Measurements from ENCODE around the gene FLII. TPM values are rescaled to one million over a fixed set of nuclear protein-coding genes. Genes with fewer than 3 reads are reported as not detected.

FLII gene
- total and polyA plus RNA-seq, 2 donors (not counting 3 experiments of a cell fraction or from before 2014, with no cell fraction given) = 397 to 582 TPM

- FAIRE-seq (no peak), DNase-seq (ENCODE audit: low read depth, low spot score) (no peak)
- H3K27ac ChIP-seq (ENCODE audit: insufficient read depth, low read depth, low read length) = no peak overlapping the region
- H2AFZ ChIP-seq (ENCODE audit: low read depth, low read length) = peak overlapping the region; percentile 63
- H3K9me3 ChIP-seq (replicated peaks; ENCODE audit: control insufficient read depth, insufficient read depth, low read length) = no peaks in the 10 kb centered on the region
- H3K4me3 ChIP-seq (replicated peaks in 1 of 3; ENCODE audit: insufficient read depth in 1 of 3, low read depth in 1 of 3, low read length in 3 of 3) = peak overlapping the region in 1 of 3 experiments; percentile 30
- no peaks in the 10 kb centered on the region for H3K27me3 ChIP-seq (ENCODE audit: control insufficient read depth in 2 of 2, insufficient read depth in 2 of 2, low read length in 2 of 2)
- peaks cover 35% of the 10 kb centered on the region for H3K79me2 ChIP-seq (ENCODE audit: control insufficient read depth, insufficient read depth, low read length)
- ChIA-PET CTCF (interaction anchor here (1.0 to 1.6 kb wide), 3 partner anchors 9 to 24 kb away, joined by 3 to 4 read pairs (median 3); no protein-coding TSS in a partner anchor), POLR2A (interaction anchor here (1.6 kb wide), 1 partner anchor 24 kb away, joined by 4 read pairs; no protein-coding TSS in a partner anchor)
- intact Hi-C loops (cut with micrococcal nuclease) (loop anchor here (1.0 to 2.0 kb wide), 2 partner anchors 37 to 90 kb away; partner anchors contain the start of genes SMCR8 and TOP3A), dilution Hi-C loops (cut with MboI; ENCODE audit: extremely low pct_ligation_motif_present, low sequenced_read_pairs) (no loop called here)
- H3K9ac ChIP-seq (replicated peaks; ENCODE audit: extremely low read depth, insufficient read depth, low read length) = peak overlapping the region; percentile 10
- no peaks in the 10 kb centered on the region for H4K20me1 ChIP-seq (replicated peaks; ENCODE audit: control insufficient read depth, extremely low read depth, insufficient read depth, low read length)
- peak overlapping the region; percentile 30 for H3K4me2 ChIP-seq (ENCODE audit: insufficient read depth, low read length)
- no peaks in the 10 kb centered on the region for H3K36me3 ChIP-seq (ENCODE audit: control insufficient read depth in 2 of 2, extremely low read depth in 1 of 2, insufficient read depth in 2 of 2, low read length in 2 of 2)
- no peaks in the 10 kb centered on the region for H3K9me1 ChIP-seq (replicated peaks; ENCODE audit: control insufficient read depth, extremely low read depth, insufficient read depth, low read length)
- BruUV-seq (replicated peaks) = no TSS peak
- TF ChIP-seq MYC (IDR thresholded peaks at IDR 0.05; ENCODE audit: low read depth, low read length) (no peak), CTCF (IDR thresholded peaks at IDR 0.05; ENCODE audit: extremely low read depth in 1 of 2, insufficient read depth in 1 of 2, low read depth in 1 of 2, low read length in 2 of 2) (no peak), JUN (IDR thresholded peaks at IDR 0.05; ENCODE audit: borderline replicate concordance, insufficient read depth, insufficient read length, low read depth) (no peak)
- peaks cover 18% of the 10 kb centered on the region for H3K4me1 ChIP-seq (ENCODE audit: control insufficient read depth, extremely low read depth, insufficient read depth, low read length)
Measured at GRCh38 chr17:18224387-18225120, 34.0 kb downstream of the FLII start.

GRCh38 chr17:18224053-18224386 lies 34.5 kb downstream of the FLII start:
- Histone ChIP-seq H3K27me3 (ENCODE audit: control insufficient read depth in 2 of 2, insufficient read depth in 2 of 2, low read length in 2 of 2) (no peaks in the 10 kb centered on the region), H4K20me1 (replicated peaks; ENCODE audit: control insufficient read depth, extremely low read depth, insufficient read depth, low read length) (no peaks in the 10 kb centered on the region), H3K4me2 (ENCODE audit: insufficient read depth, low read length) (no peak overlapping the region), H3K4me1 (ENCODE audit: control insufficient read depth, extremely low read depth, insufficient read depth, low read length) (peaks cover 18% of the 10 kb centered on the region), H2AFZ (ENCODE audit: low read depth, low read length) (peak overlapping the region; percentile 50), H3K4me3 (replicated peaks in 1 of 3; ENCODE audit: insufficient read depth in 1 of 3, low read depth in 1 of 3, low read length in 3 of 3) (no peak overlapping the region), H3K9me3 (replicated peaks; ENCODE audit: control insufficient read depth, insufficient read depth, low read length) (no peaks in the 10 kb centered on the region), H3K79me2 (ENCODE audit: control insufficient read depth, insufficient read depth, low read length) (peaks cover 32% of the 10 kb centered on the region), H3K36me3 (ENCODE audit: control insufficient read depth in 2 of 2, extremely low read depth in 1 of 2, insufficient read depth in 2 of 2, low read length in 2 of 2) (no peaks in the 10 kb centered on the region), H3K9me1 (replicated peaks; ENCODE audit: control insufficient read depth, extremely low read depth, insufficient read depth, low read length) (no peaks in the 10 kb centered on the region), H3K27ac (ENCODE audit: insufficient read depth, low read depth, low read length) (no peak overlapping the region), H3K9ac (replicated peaks; ENCODE audit: extremely low read depth, insufficient read depth, low read length) (no peak overlapping the region)
- ChIA-PET POLR2A (no interaction called here), CTCF (interaction anchor here (1.0 to 1.6 kb wide), 3 partner anchors 10 to 25 kb away, joined by 3 to 4 read pairs (median 3); no protein-coding TSS in a partner anchor)
- intact Hi-C loops (cut with micrococcal nuclease) (loop anchor here (2.0 kb wide), 1 partner anchor 91 kb away; the partner anchor contains the start of genes SMCR8 and TOP3A), dilution Hi-C loops (cut with MboI; ENCODE audit: extremely low pct_ligation_motif_present, low sequenced_read_pairs) (no loop called here)
- FAIRE-seq (no peak), DNase-seq (ENCODE audit: low read depth, low spot score) (no peak)
- BruUV-seq (replicated peaks) = no TSS peak
- no peak for TF ChIP-seq EZH2 (IDR thresholded peaks at IDR 0.05; ENCODE audit: borderline replicate concordance, low read depth, low read length, severe bottlenecking)
- no peak for TF ChIP-seq GATA2 (IDR thresholded peaks at IDR 0.05; ENCODE audit: insufficient read depth, insufficient read length, low read depth, low read length)
- TF ChIP-seq POLR2A (IDR thresholded peaks at IDR 0.05; ENCODE audit: low read depth, low read length) = no peak
- no peak for TF ChIP-seq CTCF (IDR thresholded peaks at IDR 0.05; ENCODE audit: extremely low read depth in 1 of 2, insufficient read depth in 1 of 2, low read depth in 1 of 2, low read length in 2 of 2)
- no peak for TF ChIP-seq MAX (IDR thresholded peaks at IDR 0.05; ENCODE audit: insufficient read depth, insufficient read length)
- TF ChIP-seq FOS (IDR thresholded peaks at IDR 0.05; ENCODE audit: borderline replicate concordance, insufficient read depth, low read length) = no peak
- no peak for TF ChIP-seq MYC (IDR thresholded peaks at IDR 0.05; ENCODE audit: low read depth, low read length)
- no peak for TF ChIP-seq JUN (IDR thresholded peaks at IDR 0.05; ENCODE audit: borderline replicate concordance, insufficient read depth, insufficient read length, low read depth)
- TF ChIP-seq POLR2AphosphoS5 (IDR thresholded peaks at IDR 0.05; ENCODE audit: insufficient read depth, low read depth, low read length) = no peak

Measured in endothelial cell of umbilical vein (primary cell).